Smooth muscle cell of the brain vasculature (primary cell): ENCODE data around the gene CNGA1.
"Not testable (repeated sequence)": the region's sequence is repeated elsewhere in the genome, so short reads cannot be mapped to it uniquely, and the experiment has no call there.

Source experiments
- DNase-seq: peaks from one replicate; pipeline ENCODE4 v3.0.0-alpha.2; 2012; ENCODE audit warnings: low read depth, low spot score

CNGA1 gene

GRCh38 chr4:47968847-47969246 lies 47.6 kb downstream of the CNGA1 start:
- DNase-seq: no peak

GRCh38 chr4:47954677-47955076 lies 61.8 kb downstream of the CNGA1 start:
- no peak for DNase-seq

DNA sequence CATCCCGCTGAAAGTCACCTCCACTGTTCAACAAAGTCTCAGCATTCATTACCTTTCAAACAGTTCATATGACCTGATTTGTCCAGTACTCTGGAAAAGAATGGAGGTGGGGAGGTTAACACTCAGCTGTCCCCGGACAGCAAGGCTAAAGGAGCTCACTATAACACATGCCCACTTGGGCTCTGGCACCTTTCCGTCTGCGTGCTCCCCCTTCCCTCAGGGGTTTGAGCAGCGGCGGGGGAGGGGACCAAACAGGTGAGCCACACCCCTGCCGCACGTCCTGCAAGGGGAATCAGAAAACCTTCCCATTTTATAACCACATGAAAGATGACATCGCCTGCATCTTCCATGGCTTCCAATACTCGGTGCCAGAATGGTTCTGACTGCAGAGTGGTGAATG lies 62.2 kb downstream of the CNGA1 start:
- no peak for DNase-seq

DNA sequence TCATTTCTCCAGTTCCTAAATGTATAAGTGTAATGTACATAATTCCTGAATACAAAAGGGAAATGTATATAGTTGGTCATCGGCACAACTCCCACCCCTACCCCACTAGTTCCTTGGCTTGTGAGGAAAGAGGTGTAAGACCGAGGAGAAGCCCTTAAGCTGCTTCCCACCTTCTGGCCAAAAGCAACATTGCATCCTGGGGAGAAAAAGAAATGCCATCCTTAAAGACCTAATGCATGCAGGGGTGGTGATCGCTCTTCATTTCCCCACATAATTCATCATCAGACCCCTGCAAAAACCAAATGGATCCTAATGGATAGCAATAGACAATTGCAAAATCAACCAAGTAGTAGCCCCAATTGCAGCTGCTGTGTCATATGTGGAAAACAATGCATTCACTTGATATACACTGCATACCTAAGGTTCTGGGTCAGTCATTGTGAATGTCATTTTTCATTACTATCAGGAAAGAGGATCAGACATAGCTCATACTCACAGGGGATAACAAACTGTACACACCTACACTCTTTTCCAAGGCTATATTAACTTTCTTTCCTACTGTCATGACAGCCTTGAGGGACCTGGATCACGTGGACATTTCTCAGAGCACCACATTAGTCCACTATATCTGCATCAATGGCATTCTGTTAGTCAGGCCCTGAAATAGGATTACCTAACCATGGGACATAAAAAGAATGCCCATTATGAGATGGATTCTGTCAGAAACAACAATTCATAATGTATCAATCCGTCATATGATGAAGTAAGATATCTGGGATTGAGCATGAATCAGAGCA lies 70.4 kb downstream of the CNGA1 start:
- DNase-seq: no peak

- no peak for DNase-seq
Observed at GRCh38 chr4:47942081-47942819, 74.2 kb downstream of the CNGA1 start.

- no peak for DNase-seq
Observed at GRCh38 chr4:47939456-47939855, 77.0 kb downstream of the CNGA1 start.

DNA sequence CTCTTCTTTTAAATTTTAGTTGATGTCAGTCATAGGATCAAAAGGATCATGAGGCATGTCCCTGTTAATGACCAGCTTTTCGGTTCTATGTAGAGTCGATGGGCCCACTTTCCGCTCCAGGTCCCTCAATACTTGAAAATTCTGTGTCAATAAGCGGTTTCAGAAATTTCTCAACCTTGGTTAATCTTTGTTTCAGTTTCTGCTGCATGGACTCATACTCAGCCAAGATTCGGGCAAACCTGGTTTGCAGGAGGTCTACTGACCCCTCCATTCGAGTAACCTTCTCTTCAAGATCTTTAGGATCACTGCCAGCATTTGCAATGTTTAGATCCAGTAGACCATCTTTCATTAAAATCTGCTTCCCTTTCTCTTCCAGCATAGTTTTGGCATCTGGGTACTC lies 80.1 kb downstream of the CNGA1 start:
- DNase-seq: no peak

DNA sequence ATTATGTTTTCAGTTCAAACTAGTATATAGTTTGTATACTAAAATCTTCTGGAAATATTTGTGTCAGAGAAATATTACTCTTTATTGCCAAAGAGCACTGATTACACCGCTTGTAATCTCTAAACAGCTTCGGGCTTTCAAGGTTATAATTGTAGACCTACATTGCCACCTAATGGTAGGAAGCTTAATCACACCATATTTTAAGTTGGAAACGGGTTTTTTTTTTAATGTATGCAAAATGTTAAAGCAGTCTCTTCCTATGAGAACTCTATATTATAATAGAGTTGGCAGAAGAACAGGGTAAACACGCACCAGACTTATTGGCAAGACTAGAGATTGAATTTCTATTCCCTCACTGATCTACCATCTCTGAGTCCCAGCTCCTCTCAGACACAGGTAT lies 82.6 kb downstream of the CNGA1 start:
- DNase-seq: no peak

- DNase-seq: no peak
Observed at GRCh38 chr4:47930971-47931804, 85.3 kb downstream of the CNGA1 start.

- DNase-seq: no peak
Observed at GRCh38 chr4:47929682-47930201, 86.7 kb downstream of the CNGA1 start.

GRCh38 chr4:47926667-47927258 lies 89.7 kb downstream of the CNGA1 start:
- no peak for DNase-seq

DNA sequence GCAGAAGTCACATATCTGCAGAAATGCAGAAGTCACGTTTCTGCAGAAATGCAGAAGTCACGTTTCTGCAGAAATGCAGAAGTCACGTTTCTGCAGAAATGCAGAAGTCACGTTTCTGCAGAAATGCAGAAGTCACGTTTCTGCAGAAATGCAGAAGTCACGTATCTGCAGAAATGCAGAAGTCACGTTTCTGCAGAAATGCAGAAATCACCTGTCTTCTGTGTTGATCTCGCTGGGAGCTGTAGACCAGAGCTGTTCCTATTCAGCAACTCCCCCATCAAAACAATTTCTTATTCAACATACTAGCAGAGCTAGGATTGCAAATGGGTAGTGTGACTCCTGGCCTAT lies 93.2 kb downstream of the CNGA1 start:
- DNase-seq: not testable (repeated sequence)

DNA sequence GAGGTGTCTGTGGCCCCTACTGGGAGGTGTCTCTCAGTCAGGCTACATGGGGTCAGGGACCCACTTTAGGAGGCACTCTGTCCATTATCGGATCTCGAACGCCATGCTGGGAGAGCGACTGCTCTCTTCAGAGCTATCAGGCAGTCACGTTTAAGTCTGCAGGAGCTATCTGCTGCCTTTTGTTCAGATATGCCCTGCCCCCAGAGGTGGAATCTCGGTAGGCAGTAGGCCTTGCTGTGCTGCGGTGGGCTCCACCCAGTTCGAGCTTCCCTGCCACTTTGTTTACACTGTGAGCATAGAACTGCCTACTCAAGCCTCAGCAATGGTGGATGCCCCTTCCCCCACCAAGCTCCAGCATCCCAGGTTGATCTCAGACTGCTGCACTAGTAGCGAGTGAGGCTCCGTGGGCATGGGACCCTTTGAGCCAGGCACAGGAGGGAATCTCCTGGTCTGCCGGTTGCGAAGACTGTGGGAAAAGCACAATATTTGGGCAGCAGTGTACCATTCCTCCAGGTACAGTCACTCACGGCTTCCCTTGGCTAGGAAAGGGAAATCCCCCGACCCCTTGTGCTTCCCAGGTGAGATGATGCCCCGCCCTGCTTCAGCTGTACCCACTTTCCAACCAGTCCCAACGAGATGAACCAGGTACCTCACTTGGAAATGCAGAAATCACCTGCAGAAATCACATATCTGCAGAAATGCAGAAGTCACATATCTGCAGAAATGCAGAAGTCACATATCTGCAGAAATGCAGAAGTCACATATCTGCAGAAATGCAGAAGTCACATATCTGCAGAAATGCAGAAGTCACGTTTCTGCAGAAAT lies 93.8 kb downstream of the CNGA1 start:
- not testable (repeated sequence) for DNase-seq

- not testable (repeated sequence) for DNase-seq
Observed at GRCh38 chr4:47917163-47917562, 99.3 kb downstream of the CNGA1 start.

DNA sequence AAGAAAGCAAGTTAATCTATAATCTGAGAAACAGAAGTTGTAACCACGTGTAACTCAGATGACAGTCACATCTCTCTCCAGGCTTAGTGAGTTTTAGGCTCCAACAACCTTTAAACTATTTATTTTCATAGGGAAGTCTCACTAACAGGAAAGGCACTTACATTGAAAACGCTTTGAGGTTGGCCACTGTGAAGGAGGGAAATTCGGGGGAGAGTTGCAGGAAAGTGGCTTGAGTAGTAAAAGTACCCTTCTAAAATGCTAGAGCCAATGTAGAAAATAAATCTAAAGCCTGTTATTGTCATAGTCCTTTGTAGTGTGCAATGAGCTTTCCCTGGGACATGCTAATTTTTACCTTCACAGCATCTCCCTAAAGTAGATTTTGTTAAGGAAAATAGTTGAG lies 101.1 kb downstream of the CNGA1 start:
- no peak for DNase-seq

- no peak for DNase-seq
Observed at GRCh38 chr4:47914926-47915237, 101.6 kb downstream of the CNGA1 start.

DNA sequence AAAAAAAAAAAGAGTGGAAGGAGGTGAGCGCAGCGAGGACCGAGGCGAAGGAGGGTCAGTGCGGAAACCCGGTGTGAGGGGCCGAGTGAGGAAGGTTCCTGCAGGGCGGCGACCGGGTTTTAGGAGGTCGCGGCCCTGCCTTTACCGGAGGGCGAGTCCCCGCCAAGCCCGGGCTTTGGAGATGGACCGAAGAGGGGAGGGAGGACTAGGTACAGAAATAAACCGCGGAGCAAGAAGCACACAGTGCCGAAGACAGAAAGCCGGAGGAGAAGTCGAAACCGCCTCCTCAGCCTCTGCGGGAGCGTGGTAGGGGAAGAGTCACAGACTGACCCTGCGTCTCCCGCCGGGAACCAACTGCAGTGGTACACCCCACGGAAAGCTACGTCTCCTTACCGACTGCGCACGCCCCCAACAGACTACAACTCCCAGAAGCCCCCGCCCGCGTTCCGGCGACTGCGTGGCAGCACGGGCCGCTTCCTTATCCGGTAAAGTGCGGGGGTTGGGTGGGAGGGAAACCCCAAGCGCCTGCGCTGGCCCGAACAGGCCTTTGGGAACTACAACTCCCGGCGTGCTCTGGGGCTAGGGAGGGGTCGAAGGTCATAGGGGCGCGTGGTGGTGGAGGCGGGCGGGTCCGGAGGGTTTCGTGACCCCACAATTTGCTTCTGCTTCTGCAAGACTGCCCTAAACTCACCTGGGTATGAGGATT lies 102.1 kb downstream of the CNGA1 start, which contains the start of gene NFXL1:
Gene NFXL1, minus strand, starts transcription at position 364 of the 706 bp plus-strand sequence. CDS start 380 bp downstream, outside the sequence.
- DNase-seq: peak; percentile 97

DNA sequence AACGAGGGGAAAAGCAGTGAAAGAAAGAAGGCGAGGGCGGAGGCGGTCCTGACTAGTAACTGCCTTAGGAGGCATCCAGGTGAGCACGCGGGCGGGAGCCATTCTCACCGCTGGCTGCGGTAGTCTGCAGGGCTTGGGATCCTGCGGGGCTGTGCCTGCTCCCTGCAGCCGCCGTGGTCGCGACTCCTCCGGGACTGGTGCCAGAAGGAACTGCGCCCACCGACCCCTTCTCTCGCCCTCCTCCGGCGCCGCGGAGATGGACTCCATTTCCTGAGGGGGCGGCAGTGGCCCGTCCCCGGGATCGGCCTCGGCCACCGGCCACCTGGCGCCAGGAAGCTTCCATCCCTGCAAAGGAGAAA lies 102.6 kb downstream of the CNGA1 start:
- DNase-seq: no peak

- DNase-seq: no peak
Observed at GRCh38 chr4:47913330-47913729, 103.2 kb downstream of the CNGA1 start.

DNA sequence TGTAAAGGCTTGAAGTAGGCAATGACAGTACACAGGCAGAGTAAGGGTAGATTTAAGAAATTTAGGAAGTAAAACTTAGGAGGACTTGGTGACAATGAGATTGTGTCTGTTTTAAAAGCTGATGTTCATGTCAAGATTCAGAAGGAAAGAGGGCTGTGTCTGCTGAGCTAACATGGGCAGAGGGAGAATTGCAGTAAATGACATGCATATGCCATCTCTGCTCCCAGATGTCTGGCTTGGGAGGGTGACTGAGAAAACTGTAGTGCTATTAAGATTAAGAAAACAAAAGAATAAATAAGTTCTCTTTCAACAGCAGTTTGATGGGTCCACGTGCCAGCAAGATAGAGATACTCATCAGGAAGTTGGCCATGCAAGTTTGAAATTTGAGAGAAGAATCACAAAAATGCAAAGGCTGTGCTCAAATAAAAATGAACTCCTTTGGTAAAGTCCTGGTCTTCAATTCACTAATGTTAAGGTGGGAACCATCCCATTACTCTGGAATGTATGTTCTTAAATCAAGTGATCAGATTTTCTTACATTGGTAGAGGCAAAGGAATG lies 109.3 kb downstream of the CNGA1 start:
- DNase-seq: no peak
